GM23338 (cell line): ENCODE results near the gene SLC6A8. TPM values are rescaled to one million over a fixed set of nuclear protein-coding genes. Genes with fewer than 3 reads are reported as not detected.

Experiments used
- ATAC-seq: fragments of 200-7000 bp; cut with Tn5 transposase; 3 replicates; pipeline ENCODE4 v1.9.1; 2020
- DNase-seq: peaks from one replicate; pipeline ENCODE4 v3.0.0-alpha.2; 2015; ENCODE audit warnings: low spot score
- H2AFZ ChIP-seq: fragments of 200-600 bp; sonication (generic); 2 replicates; pipeline ENCODE4 v1.8.0; 2016; ENCODE audit warnings: antibody characterized with exemption, mild to moderate bottlenecking, moderate library complexity
- H3F3A ChIP-seq: fragments of 200-600 bp; sonication (generic); replicated peaks from 2 replicates; pipeline ENCODE4 v1.8.0; 2017; ENCODE audit warnings: antibody characterized with exemption, mixed run types, low read depth
- H3K27ac ChIP-seq: fragments of 200-600 bp; sonication (generic); 2 replicates; pipeline ENCODE4 v1.6.1; 2016; ENCODE audit warnings: low read depth
- H3K27me3 ChIP-seq: fragments of 200-600 bp; sonication (generic); 2 replicates; pipeline ENCODE4 v1.8.0; 2016; ENCODE audit warnings: mild to moderate bottlenecking, mixed run types, moderate library complexity; ENCODE audit not compliant: insufficient read depth
- H3K36me3 ChIP-seq: fragments of 200-600 bp; sonication (generic); 2 replicates; pipeline ENCODE4 v1.8.0; 2016; ENCODE audit warnings: mild to moderate bottlenecking; ENCODE audit not compliant: insufficient read depth
- H3K4me1 ChIP-seq: fragments of 200-600 bp; sonication (generic); 2 replicates; pipeline ENCODE4 v1.8.0; 2016; ENCODE audit warnings: mild to moderate bottlenecking, moderate library complexity; ENCODE audit not compliant: insufficient read depth
- H3K4me2 ChIP-seq: fragments of 200-600 bp; sonication (generic); 2 replicates; pipeline ENCODE4 v1.7.1; 2017; ENCODE audit warnings: mixed run types
- H3K4me3 ChIP-seq: fragments of 200-600 bp; sonication (generic); 2 replicates; pipeline ENCODE4 v1.6.1; 2016; ENCODE audit warnings: mixed run types
- H3K79me2 ChIP-seq: fragments of 200-600 bp; sonication (generic); replicated peaks from 2 replicates; pipeline ENCODE4 v1.8.0; 2017; ENCODE audit warnings: mild to moderate bottlenecking; ENCODE audit not compliant: insufficient read depth
- H3K9me2 ChIP-seq: fragments of 200-600 bp; sonication (generic); 2 replicates; pipeline ENCODE4 v1.8.0; 2017; ENCODE audit not compliant: insufficient read depth
- H4K20me1 ChIP-seq: fragments of 200-600 bp; sonication (generic); replicated peaks from 2 replicates; pipeline ENCODE4 v1.8.0; 2017; ENCODE audit warnings: mild to moderate bottlenecking; ENCODE audit not compliant: insufficient read depth
- H3K27ac Mint-ChIP-seq: 2 replicates; pipeline ENCODE4 v1.8.0; 2020; ENCODE audit warnings: inconsistent platforms, mild to moderate bottlenecking, moderate library complexity, mixed read lengths
- H3K27me3 Mint-ChIP-seq: 3 replicates; pipeline ENCODE4 v1.8.0; 2022; ENCODE audit warnings: low read depth, mild to moderate bottlenecking, moderate library complexity, mixed read lengths, inconsistent platforms; ENCODE audit not compliant: insufficient read depth, poor library complexity
- H3K36me3 Mint-ChIP-seq: 3 replicates; pipeline ENCODE4 v1.8.0; 2021; ENCODE audit warnings: low read depth, mild to moderate bottlenecking, inconsistent platforms, moderate library complexity, mixed read lengths
- H3K4me1 Mint-ChIP-seq: 3 replicates; pipeline ENCODE4 v1.8.0; 2020; ENCODE audit warnings: mild to moderate bottlenecking, inconsistent platforms, mixed read lengths
- H3K4me3 Mint-ChIP-seq: 3 replicates; pipeline ENCODE4 v1.8.0; 2021; ENCODE audit warnings: moderate library complexity, mild to moderate bottlenecking, inconsistent platforms, mixed read lengths
- H3K9me3 Mint-ChIP-seq: 3 replicates; pipeline ENCODE4 v1.8.0; 2020; ENCODE audit warnings: moderate library complexity, mild to moderate bottlenecking, inconsistent platforms, mixed read lengths
- CREB1 ChIP-seq: fragments of 250-450 bp; sonication (Bioruptor Pico); IDR thresholded peaks from 2 replicates; pipeline ENCODE4 v1.5.0; 2020; ENCODE audit warnings: low read depth, mild to moderate bottlenecking, moderate library complexity
- EZH2 ChIP-seq: fragments of 200-600 bp; sonication (generic); IDR thresholded peaks from one replicate; pipeline ENCODE4 v1.8.0; 2017; ENCODE audit warnings: antibody characterized with exemption, mild to moderate bottlenecking, low read depth; ENCODE audit not compliant: unreplicated experiment
- EZH2phosphoT487 ChIP-seq: fragments of 200-600 bp; sonication (generic); IDR thresholded peaks from one replicate; pipeline ENCODE4 v1.8.1; 2018; ENCODE audit warnings: antibody characterized with exemption; ENCODE audit not compliant: unreplicated experiment
- NANOG ChIP-seq: IDR thresholded peaks from 2 replicates; pipeline ENCODE4 v1.6.1; 2016; ENCODE audit warnings: antibody characterized with exemption, borderline replicate concordance
- REST ChIP-seq: IDR thresholded peaks from one replicate; pipeline ENCODE4 v1.6.1; 2018; ENCODE audit warnings: antibody characterized with exemption; ENCODE audit not compliant: unreplicated experiment
- ZNF331 ChIP-seq: fragments of 250-450 bp; sonication (Bioruptor Pico); IDR thresholded peaks from 2 replicates; pipeline ENCODE4 v1.5.0; 2020; ENCODE audit warnings: low read depth, mild to moderate bottlenecking, moderate library complexity
- ZNF462 ChIP-seq: fragments of 250-450 bp; sonication (Bioruptor Pico); IDR thresholded peaks from 2 replicates; pipeline ENCODE4 v1.5.0; 2020; ENCODE audit warnings: mild to moderate bottlenecking, moderate library complexity
- polyA plus RNA-seq: library from polyadenylated mRNA; unstranded; fragments of >200 nt; fragmentation: Nextera tagmentation; extraction: Ambion mirVana; gene quantifications from 2 replicates; pipeline ENCODE4 v1.2.1, GENCODE V29; 2016
- total RNA-seq: library from RNA; depleted of rRNA; stranded (reverse); fragments of >200 nt; shearing (Covaris generic); gene quantifications from 2 replicates; pipeline ENCODE4 v1.2.3, GENCODE V29; 2014

The SLC6A8 gene
- total and polyA plus RNA-seq, 2 experiments from 2014 or later = 19.5 to 68.6 TPM

- peak overlapping the region; percentile 47; the same call in 1 of the 2 replicates for H3K4me3 ChIP-seq
- H3K4me1 Mint-ChIP-seq = peaks cover 8% of the 10 kb centered on the region; the same call in 2 of the 3 replicates
- H3F3A ChIP-seq = no peaks in the 10 kb centered on the region
- DNase-seq = peak; percentile 33
- H3K4me3 Mint-ChIP-seq = peak overlapping the region; percentile 57; the same call in 2 of the 3 replicates
- H3K36me3 ChIP-seq = no peaks in the 10 kb centered on the region
- H4K20me1 ChIP-seq = no peaks in the 10 kb centered on the region
- peaks cover 44% of the 10 kb centered on the region for H3K27me3 Mint-ChIP-seq
- peak; percentile 10 for ATAC-seq
- H3K4me2 ChIP-seq = peak overlapping the region; percentile 66; the same call in 1 of the 2 replicates
- H3K9me2 ChIP-seq = no peaks in the 10 kb centered on the region
- H3K79me2 ChIP-seq = no peaks in the 10 kb centered on the region
- no peaks in the 10 kb centered on the region; the same call in 1 of the 2 replicates for H3K4me1 ChIP-seq
- no peaks in the 10 kb centered on the region; the same call in 2 of the 3 replicates for H3K9me3 Mint-ChIP-seq
- no peak overlapping the region for H3K27ac ChIP-seq
- H3K27me3 ChIP-seq = peaks cover 53% of the 10 kb centered on the region
- H3K36me3 Mint-ChIP-seq = no peaks in the 10 kb centered on the region
- no peak overlapping the region for H3K27ac Mint-ChIP-seq
- H2AFZ ChIP-seq = no peak overlapping the region
- TF ChIP-seq NANOG = no peak
These were observed 46.8 kb upstream of the SLC6A8 start for GRCh38 chrX:153640736-153641575.

GRCh38 chrX:153641627-153642026 lies 46.1 kb upstream of the SLC6A8 start:
- H3K4me3 ChIP-seq = peak overlapping the region; percentile 47
- DNase-seq (peak; percentile 37), ATAC-seq (no peak; the same call in 1 of the 3 replicates)
- Mint-ChIP-seq H3K27me3 (peaks cover 51% of the 10 kb centered on the region), H3K4me1 (peaks cover 8% of the 10 kb centered on the region; the same call in 2 of the 3 replicates), H3K36me3 (no peaks in the 10 kb centered on the region), H3K27ac (no peak overlapping the region), H3K4me3 (peak overlapping the region; percentile 57), H3K9me3 (no peaks in the 10 kb centered on the region; the same call in 2 of the 3 replicates)
- H3K9me2 ChIP-seq = no peaks in the 10 kb centered on the region
- H4K20me1 ChIP-seq = no peaks in the 10 kb centered on the region
- peak overlapping the region; percentile 66; the same call in 1 of the 2 replicates for H3K4me2 ChIP-seq
- H3F3A ChIP-seq = no peaks in the 10 kb centered on the region
- TF ChIP-seq ZNF462 (CRISPR knock-in tag) = no peak
- no peak for TF ChIP-seq ZNF331
- no peak for TF ChIP-seq EZH2phosphoT487
- no peak for TF ChIP-seq CREB1 (CRISPR knock-in tag)
- no peak for TF ChIP-seq EZH2
- no peak for TF ChIP-seq REST
- H2AFZ ChIP-seq = no peak overlapping the region
- H3K27ac ChIP-seq = no peak overlapping the region
- H3K36me3 ChIP-seq = no peaks in the 10 kb centered on the region
- peaks cover 60% of the 10 kb centered on the region for H3K27me3 ChIP-seq
- no peaks in the 10 kb centered on the region; the same call in 1 of the 2 replicates for H3K4me1 ChIP-seq
- H3K79me2 ChIP-seq = no peaks in the 10 kb centered on the region
